Tibial artery (tissue), 4 donors: ENCODE data around the gene CLDN18.

Experiments used
- DNase-seq, 2 donors: peaks; one replicate each; pipeline ENCODE4 v3.0.0-alpha.2; 2019
- H3K27ac ChIP-seq, 2 donors: fragments of 200-600 bp; sonication (generic) in 1 of 2; 1 replicate in 1 of 2; 2 replicates in 1 of 2; pipeline ENCODE4 v1.5.1; 2018 to 2019; ENCODE audit warnings: mild to moderate bottlenecking in 1 of 2
- H3K27me3 ChIP-seq, 2 donors: fragments of 200-600 bp; sonication (generic) in 1 of 2; one replicate each; pipeline versions ENCODE4 v1.5.1 to v1.6.0; 2016 to 2019
- H3K36me3 ChIP-seq, 3 donors: fragments of 200-600 bp; sonication (generic) in 2 of 3; one replicate each; pipeline ENCODE4 v1.5.1; 2016 to 2019; ENCODE audit warnings: mild to moderate bottlenecking in 2 of 3
- H3K4me1 ChIP-seq, 4 donors: fragments of 200-600 bp; sonication (generic) in 2 of 4; 1 replicate in 3 of 4; 2 replicates in 1 of 4; pipeline ENCODE4 v1.5.1; 2016 to 2019
- H3K4me3 ChIP-seq, 2 donors: fragments of 200-600 bp; sonication (generic) in 1 of 2; 1 replicate in 1 of 2; 2 replicates in 1 of 2; pipeline ENCODE4 v1.5.1; 2018 to 2019; ENCODE audit warnings: mild to moderate bottlenecking in 2 of 2
- H3K9me3 ChIP-seq, 3 donors: fragments of 200-600 bp; sonication (generic) in 1 of 3; one replicate each; pipeline ENCODE4 v1.5.1; 2016 to 2019
- CTCF ChIP-seq, 2 experiments: fragments of 200-600 bp in 1 of 2; fragments of 450-650 bp in 1 of 2; IDR thresholded peaks; one replicate each; pipeline ENCODE4 v1.5.1; 2017 to 2019; ENCODE audit warnings: antibody characterized with exemption in 2 of 2, mild to moderate bottlenecking in 1 of 2, moderate library complexity in 1 of 2
- intact Hi-C: fragments of 100-400 bp; cut with DNase I; formaldehyde crosslinking; loops from one replicate; pipeline ENCODE4 v1.15.0; 2023; ENCODE audit warnings: low total_unique reads

Gene CLDN18

DNA sequence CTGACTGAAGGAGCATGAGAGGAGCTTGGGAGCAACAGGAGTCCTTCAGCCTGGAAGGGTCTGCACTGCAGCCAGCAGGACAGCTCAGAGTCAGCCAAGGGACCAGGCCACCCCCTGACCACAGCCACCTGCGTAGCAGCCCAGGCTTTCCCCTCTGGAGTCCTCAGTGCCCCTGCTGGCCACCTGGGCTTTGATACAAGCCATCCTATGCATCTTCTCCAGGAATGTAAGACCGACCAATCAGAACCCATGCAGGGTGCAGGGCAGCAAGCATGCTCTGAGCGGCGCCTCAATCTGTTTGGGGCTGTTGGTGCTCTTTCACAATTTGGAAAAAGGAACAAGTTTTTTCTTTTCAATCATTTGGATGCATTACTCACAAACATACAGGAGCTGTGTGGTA is 53.5 kb downstream of the CLDN18 start:
- H3K36me3 ChIP-seq: peaks cover 42 to 77% (median 66%) of the 10 kb centered on the region in 3 donors
- H3K9me3 ChIP-seq: no peaks in the 10 kb centered on the region
- DNase-seq: no peak
- no peak for TF ChIP-seq CTCF (IDR thresholded peaks at IDR 0.05)
- peaks cover 0 to 11% (median 0%) of the 10 kb centered on the region in 4 donors for H3K4me1 ChIP-seq
- intact Hi-C loops: no loop called here
- no peaks in the 10 kb centered on the region for H3K27me3 ChIP-seq
- no peak overlapping the region for H3K4me3 ChIP-seq
- H3K27ac ChIP-seq: no peak overlapping the region

- Histone ChIP-seq H3K4me3 (no peak overlapping the region), H3K4me1 (no peaks in the 10 kb centered on the region), H3K27ac (no peak overlapping the region), H3K36me3 (peaks cover 42 to 82% (median 69%) of the 10 kb centered on the region in 3 donors), H3K27me3 (no peaks in the 10 kb centered on the region), H3K9me3 (no peaks in the 10 kb centered on the region)
- intact Hi-C loops: no loop called here
- DNase-seq: no peak
- no peak for TF ChIP-seq CTCF (IDR thresholded peaks at IDR 0.05)
These were observed 56.0 kb downstream of the CLDN18 start for GRCh38 chr3:138065949-138066348.

GRCh38 chr3:138066383-138066782 is 56.4 kb downstream of the CLDN18 start:
- intact Hi-C loops: no loop called here
- no peak for TF ChIP-seq CTCF (IDR thresholded peaks at IDR 0.05)
- H3K36me3 ChIP-seq: peaks cover 45 to 82% (median 73%) of the 10 kb centered on the region in 3 donors

DNA sequence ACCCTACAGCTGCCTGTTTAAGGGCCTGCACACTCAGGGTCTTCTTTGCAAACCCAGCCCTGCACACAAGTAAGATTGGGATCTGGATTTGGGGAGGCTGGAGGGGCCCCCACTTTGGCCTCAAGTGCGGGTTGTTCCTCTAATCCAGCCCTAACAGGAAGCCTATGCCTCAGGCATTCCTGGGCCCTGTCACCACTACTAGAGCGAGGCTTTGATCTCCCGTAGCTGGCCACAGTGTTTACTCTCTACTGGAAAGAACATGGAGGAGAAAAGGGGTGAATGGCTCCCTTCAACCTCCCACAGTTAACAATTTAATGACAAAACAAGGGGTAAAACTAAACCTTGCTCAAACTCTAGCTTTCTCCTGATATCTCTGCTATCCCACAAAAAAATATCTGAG is 57.0 kb downstream of the CLDN18 start:
- no peak for DNase-seq
- intact Hi-C loops: no loop called here
- no peaks in the 10 kb centered on the region for H3K27me3 ChIP-seq
- H3K4me1 ChIP-seq: no peaks in the 10 kb centered on the region
- no peak for TF ChIP-seq CTCF (IDR thresholded peaks at IDR 0.05)
- H3K36me3 ChIP-seq: peaks cover 48 to 82% (median 73%) of the 10 kb centered on the region in 3 donors
- no peaks in the 10 kb centered on the region for H3K9me3 ChIP-seq
- no peak overlapping the region for H3K27ac ChIP-seq
- H3K4me3 ChIP-seq: no peak overlapping the region

More at GRCh38 chr3:138066383-138066782, 56.4 kb downstream of the CLDN18 start:
- no peaks in the 10 kb centered on the region for H3K27me3 ChIP-seq
- H3K9me3 ChIP-seq: no peaks in the 10 kb centered on the region
- H3K4me3 ChIP-seq: no peak overlapping the region
- no peak for DNase-seq
- H3K4me1 ChIP-seq: no peaks in the 10 kb centered on the region
- no peak overlapping the region for H3K27ac ChIP-seq

GRCh38 chr3:138068046-138068445 is 58.1 kb downstream of the CLDN18 start:
- TF ChIP-seq CTCF (IDR thresholded peaks at IDR 0.05): no peak
- intact Hi-C loops: loop anchor here (1.0 kb wide), 1 partner anchor 49 kb away; no protein-coding TSS in a partner anchor
- Histone ChIP-seq H3K4me3 (no peak overlapping the region), H3K36me3 (peaks cover 48 to 81% (median 68%) of the 10 kb centered on the region in 3 donors), H3K27me3 (no peaks in the 10 kb centered on the region), H3K4me1 (no peaks in the 10 kb centered on the region), H3K27ac (no peak overlapping the region), H3K9me3 (no peaks in the 10 kb centered on the region)
- no peak for DNase-seq
